ENCODE data around the gene CDH11.

CDH11 gene

GRCh38 chr16:65068151-65068740, 53.6 kb downstream of the CDH11 start:
- DNase-seq, result no peak

GRCh38 chr16:65066651-65067050, 55.2 kb downstream of the CDH11 start:
- no peak for DNase-seq

DNA sequence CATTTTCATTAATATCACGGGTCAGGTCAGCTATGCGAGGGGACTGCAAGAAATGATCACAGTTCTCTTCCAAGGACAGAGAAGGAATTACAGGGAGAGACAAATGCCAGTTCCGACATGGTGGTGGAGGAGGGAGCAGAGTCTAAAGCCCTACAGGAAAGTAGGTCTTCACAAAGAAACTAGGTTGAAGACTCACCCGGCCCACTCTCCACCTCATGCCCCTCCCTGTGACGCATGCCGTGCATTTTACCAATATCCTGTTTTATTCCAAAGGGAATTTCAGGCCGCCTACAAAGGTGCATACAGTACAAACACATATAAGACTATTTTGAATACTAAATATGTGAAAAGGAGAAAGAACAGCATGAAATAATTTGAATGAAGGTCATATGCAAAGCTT, 56.8 kb downstream of the CDH11 start:
- DNase-seq, result no peak

DNA sequence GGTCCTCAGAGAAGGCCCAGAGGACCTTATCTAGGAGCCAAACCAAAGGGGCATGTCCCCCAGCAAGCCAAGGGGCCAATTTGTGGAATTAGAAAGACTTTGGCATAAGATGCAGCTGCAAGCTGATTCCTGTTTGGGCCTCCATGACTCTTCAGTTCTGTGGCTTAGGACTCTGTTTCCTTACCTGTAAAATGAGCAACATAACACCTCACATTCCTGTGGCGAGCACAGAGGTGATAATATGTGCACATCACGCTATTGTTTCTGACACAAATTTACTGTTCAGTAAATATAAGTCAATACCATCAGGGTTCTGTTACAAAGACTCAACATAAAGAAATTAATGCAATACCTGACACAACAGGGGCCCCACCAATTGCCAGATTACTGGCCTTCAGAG, 57.7 kb downstream of the CDH11 start:
- no peak for DNase-seq

DNA sequence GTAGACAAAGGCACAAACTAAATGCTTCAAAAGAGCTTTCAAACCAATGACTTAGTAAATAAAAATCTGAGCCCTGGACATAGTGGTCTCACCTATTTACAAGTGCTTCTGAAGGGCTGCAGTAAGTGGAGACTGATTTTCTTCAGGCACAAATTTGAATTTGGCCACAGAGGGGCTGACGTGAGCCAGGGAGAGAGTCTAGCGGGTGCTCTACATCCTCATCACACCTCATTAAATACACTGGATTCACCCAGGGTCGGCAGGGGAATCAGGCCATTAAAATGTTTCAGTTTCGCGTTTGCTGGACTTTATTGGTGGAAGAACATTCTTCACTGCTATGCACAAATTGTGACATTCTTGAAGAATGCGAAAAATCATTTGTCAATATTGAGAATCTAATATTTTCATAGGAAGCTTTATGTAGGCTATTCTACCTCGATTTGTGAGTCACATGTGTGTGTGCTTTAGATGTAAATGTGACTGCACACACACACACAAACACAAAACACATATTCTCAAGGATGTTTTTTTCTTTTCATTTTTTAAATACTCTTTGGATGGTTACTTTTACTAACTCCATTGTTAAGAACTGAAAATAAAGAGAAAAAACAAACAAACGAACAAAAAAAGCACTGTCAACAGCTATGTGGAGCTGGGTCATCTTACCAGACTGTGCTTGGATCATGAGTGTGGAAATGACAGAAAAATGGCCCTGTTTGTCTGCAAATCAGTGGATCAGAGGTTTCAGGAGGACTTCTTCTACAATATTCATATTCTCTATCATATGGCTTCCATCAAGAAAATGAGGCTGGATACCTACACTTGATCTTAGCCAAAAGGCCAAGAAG, 58.9 kb downstream of the CDH11 start:
- DNase-seq, result no peak

DNA sequence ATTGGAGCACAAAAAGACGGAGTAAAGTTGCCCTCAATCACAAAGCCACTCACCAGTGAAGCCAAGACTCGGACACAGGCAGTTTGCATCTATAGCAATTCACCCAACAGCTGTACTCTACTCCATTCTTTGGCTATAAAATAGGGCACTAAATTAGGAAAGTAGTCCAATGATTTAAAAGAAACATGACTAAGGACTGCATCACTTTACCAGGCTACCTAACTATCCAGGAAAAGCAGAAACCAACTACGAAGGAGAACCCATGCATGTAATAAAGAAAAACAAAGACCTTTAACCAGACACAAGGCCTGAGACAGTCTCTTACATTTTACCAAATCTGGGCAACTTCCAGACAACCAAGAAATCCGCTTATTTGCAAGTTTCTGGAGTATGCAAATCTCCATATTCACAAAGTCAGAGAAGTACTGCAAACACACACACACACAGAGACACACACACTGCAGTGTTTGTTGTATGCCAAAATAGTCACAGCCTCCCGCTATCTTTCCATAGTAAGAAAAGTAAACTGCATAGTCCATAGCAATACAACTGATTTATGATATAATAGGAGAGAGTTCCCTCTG, 59.8 kb downstream of the CDH11 start:
- DNase-seq, result no peak

GRCh38 chr16:65061263-65061662, 60.6 kb downstream of the CDH11 start:
- no peak for DNase-seq

- DNase-seq, result no peak
These were observed 62.4 kb downstream of the CDH11 start for GRCh38 chr16:65059406-65059980.

DNA sequence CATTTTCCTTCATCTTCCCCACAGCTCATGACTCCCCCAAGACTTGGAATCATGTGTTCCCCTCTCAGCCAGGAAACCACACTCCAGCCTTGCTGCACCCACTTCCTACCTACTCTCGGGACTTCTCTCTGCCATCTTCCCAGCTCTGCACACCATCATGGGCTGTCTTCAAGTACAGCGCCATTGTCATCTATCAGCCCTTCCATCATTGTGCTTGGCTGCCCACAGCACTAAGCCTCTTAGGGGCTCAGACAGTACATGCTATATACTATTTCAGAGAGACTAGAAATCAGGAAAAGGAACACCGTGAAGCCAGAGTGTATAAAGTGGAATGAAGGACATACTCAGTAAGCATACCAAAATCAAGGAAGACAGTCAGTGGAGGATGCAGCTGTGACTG, 64.7 kb downstream of the CDH11 start:
- no peak for DNase-seq

- DNase-seq, result no peak
These were observed 67.4 kb downstream of the CDH11 start for GRCh38 chr16:65054457-65054856.

DNA sequence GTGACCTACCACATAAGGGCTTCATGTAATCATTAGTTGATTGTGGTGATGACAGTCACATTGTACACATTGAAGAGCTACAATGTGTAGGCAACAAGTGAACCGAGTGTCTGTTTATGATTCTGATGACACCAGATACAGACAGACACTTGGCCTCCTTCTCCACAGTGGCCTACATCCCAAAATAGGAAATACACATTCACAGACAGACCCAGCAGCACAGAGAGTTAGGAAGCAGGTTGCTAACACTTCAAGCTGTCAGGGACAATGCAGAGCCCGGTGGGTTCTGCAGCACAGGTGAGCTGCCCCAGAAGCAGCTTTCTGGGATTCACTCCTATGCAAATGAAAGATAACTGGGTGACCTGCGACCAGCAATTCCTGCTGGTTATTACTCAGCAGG, 72.2 kb downstream of the CDH11 start:
- no peak for DNase-seq

GRCh38 chr16:65045961-65046360, 75.9 kb downstream of the CDH11 start:
- no peak for DNase-seq

DNA sequence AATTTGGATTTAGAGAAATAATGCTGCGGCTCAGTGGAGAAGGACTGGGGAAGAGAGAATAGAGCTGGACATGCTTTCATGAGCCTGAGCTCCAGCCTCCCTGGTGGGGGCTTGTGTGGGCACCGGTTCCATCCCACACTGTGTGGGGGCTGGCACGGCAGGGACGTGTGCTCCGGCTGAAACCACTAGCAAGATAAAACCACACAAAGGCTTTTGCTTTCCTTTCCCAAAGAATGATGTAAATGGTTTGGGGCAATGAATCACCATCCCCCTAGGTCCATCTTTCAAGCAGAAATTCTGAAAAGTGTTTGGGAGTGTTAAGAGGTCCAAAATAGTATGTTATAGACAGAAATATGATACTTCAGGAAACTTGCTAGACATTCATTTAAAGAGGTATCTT, 77.0 kb downstream of the CDH11 start:
- DNase-seq, result no peak

GRCh38 chr16:65044026-65044425, 77.8 kb downstream of the CDH11 start:
- DNase-seq, result no peak

DNA sequence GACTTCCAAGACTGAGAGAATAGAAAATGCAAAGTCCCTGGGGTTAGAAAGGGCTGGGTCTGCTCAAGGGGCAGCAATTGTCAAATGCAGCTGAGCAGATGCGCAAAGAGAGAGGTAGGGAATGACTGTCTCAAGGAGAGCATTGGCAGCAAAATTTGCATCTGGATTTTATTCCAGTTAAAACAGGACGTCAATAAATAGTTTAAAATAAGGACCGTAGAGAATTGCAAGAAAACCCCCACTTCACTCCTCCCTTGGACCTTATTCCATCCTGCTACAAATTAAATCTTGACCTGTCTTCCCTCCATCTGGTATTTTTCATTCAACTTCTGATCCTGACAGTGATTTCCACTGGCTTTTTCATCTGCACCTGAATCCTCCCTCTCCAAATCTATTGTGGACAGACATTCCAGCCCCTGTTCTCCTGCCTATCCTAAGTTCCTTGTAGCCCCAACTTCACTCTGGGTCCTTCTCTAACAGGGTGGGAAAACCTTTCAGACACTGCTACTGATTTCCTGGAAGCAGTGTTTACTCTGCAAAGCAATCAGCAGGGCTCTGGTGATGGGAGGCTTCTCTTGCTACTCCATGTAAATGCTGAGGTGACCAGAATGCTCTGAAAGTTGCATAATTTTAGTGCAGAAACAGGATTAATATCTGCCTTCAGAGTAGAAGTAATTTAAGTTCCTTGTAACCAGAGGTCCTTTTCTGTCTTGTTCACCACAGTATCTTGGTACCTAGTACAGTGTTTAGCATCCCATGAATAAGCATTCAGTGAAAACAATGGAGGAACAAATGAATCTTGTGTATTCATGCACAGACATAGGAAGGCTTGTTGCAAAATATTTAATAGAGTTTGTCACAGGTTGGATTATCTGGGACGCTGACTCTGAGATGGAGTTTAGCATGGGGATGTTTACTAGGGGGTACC, 79.2 kb downstream of the CDH11 start:
- no peak for DNase-seq

GRCh38 chr16:65041667-65042066, 80.2 kb downstream of the CDH11 start:
- DNase-seq, result no peak

- no peak for DNase-seq
These were observed 83.8 kb downstream of the CDH11 start for GRCh38 chr16:65038100-65038499.

DNA sequence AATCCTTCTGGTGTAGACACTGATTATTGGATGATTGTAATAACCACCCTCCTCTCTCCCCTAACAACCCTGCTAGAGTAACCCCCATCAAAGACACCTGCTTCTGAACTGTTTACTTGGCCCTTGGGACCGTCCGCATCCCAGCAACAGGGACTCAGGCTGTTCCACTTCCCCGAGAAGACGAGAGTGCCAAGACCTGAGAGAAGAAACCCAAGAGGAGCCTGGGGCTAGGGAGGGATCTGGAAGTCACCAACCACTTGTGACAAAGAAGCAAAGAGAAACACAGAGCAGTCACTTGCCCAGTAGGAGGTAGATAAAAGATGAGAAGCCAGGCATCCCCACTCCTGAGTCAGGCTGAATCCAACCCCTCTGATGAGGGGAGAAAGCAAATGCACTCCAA, 84.3 kb downstream of the CDH11 start:
- DNase-seq, result no peak

- no peak for DNase-seq
These were observed 86.9 kb downstream of the CDH11 start for GRCh38 chr16:65034915-65035314.

DNA sequence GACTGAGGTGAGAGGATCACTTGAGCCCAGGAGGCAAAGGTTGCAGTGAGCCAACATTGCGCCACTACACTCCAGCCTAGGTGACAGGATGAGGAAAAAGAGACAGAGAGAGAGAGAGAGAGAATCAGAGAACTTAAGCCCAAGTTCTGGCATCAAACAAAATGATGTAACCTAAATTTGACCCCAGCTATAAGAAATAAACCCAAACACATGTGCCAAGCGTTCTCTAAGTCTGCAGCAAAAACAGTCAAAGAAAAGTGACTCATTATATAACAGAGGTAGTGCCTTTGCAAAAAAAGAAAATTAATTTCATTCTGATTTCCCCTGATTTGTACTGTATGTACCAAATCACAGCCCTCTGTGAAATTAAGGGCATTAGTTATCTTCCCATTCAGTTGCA, 89.5 kb downstream of the CDH11 start:
- DNase-seq, result no peak

- DNase-seq, result no peak
These were observed 97.1 kb downstream of the CDH11 start for GRCh38 chr16:65024767-65025178.

DNA sequence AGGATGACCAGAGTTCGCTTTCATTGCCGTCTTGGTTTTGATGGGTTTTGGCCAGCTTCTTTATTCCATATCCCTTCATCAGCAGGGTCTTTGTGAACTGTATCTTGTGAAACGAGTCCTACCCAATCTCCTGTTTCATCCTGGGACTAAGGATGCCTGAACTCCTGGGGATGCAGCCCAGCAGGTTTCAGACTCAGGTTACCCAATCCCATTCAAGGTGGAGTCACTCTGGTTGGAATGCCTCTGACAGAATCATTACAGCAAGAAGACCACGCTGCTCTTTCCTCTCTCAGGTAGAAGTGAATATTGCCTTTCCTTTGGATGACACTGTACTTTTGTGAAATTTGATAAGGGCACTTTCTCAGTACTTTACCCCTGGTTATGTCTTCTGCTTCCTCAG, 98.1 kb downstream of the CDH11 start:
- DNase-seq, result no peak

Measured in DMS153 (cell line).